A673 (cell line): ENCODE results near the gene SF3B3. TPM values are rescaled to one million over a fixed set of nuclear protein-coding genes. Genes with fewer than 3 reads are reported as not detected.

Source experiments
- BruUV-seq: library from RNA; stranded (reverse); fragments of 400-500 nt; replicated peaks from 2 replicates; lab custom pipeline; 2021; lab: Mats Ljungman, UMichigan
- CTCF ChIA-PET: fragments of 300-600 bp; sonication (Branson Sonifier 250); formaldehyde crosslinking; loops from one replicate; lab custom pipeline; 2022; ENCODE audit warnings: antibody characterized with exemption; lab: Charles Lee
- POLR2A ChIA-PET: fragments of 300-600 bp; sonication (Branson Sonifier 250); formaldehyde crosslinking; loops from one replicate; lab custom pipeline; 2022; ENCODE audit warnings: antibody characterized with exemption; ENCODE audit not compliant: low non-redundant PET; lab: Charles Lee
- DNase-seq: peaks from one replicate; pipeline ENCODE4 v3.0.0-alpha.2; 2015; ENCODE audit warnings: low spot score
- H3K27ac ChIP-seq: fragments of 200-600 bp; sonication (generic); 2 replicates; pipeline ENCODE4 v1.5.1; 2016; ENCODE audit warnings: mixed run types, low read depth, mild to moderate bottlenecking, mixed read lengths, antibody characterized with exemption, low read length; ENCODE audit not compliant: poor library complexity, severe bottlenecking
- H3K27me3 ChIP-seq: fragments of 200-600 bp; sonication (generic); replicated peaks from 2 replicates; pipeline ENCODE4 v1.6.1; 2017; ENCODE audit warnings: mixed run types, low read depth, mild to moderate bottlenecking, mixed read lengths, antibody characterized with exemption, low read length; ENCODE audit not compliant: insufficient read depth, poor library complexity
- H3K36me3 ChIP-seq: fragments of 200-600 bp; sonication (generic); 2 replicates; pipeline ENCODE4 v1.6.1; 2016; ENCODE audit warnings: mixed run types, mild to moderate bottlenecking, mixed read lengths, antibody characterized with exemption, low read length; ENCODE audit not compliant: insufficient read depth, poor library complexity, severe bottlenecking
- H3K4me1 ChIP-seq: fragments of 200-600 bp; sonication (generic); 2 replicates; pipeline ENCODE4 v1.6.1; 2017; ENCODE audit warnings: mixed run types, mild to moderate bottlenecking, mixed read lengths, antibody characterized with exemption, low read length; ENCODE audit not compliant: insufficient read depth, poor library complexity, severe bottlenecking
- H3K4me3 ChIP-seq: fragments of 200-600 bp; sonication (generic); 2 replicates; pipeline ENCODE4 v1.5.1; 2016; ENCODE audit warnings: low read depth, mixed run types, mild to moderate bottlenecking, mixed read lengths, low read length; ENCODE audit not compliant: poor library complexity, severe bottlenecking
- H3K9me3 ChIP-seq: fragments of 200-600 bp; sonication (generic); 2 replicates; pipeline ENCODE4 v1.6.1; 2016; ENCODE audit warnings: mixed run types, low read depth, mild to moderate bottlenecking, mixed read lengths, antibody characterized with exemption, low read length; ENCODE audit not compliant: poor library complexity, severe bottlenecking
- EZH2 ChIP-seq: fragments of 200-600 bp; sonication (generic); IDR thresholded peaks from 2 replicates; pipeline ENCODE4 v1.6.1; 2017; ENCODE audit warnings: borderline replicate concordance, low read depth, mild to moderate bottlenecking, mixed read lengths, antibody characterized with exemption, low read length; ENCODE audit not compliant: poor library complexity, severe bottlenecking
- intact Hi-C: fragments of 100-400 bp; cut with micrococcal nuclease; formaldehyde crosslinking; loops from one replicate; pipeline ENCODE4 v1.10.0; 2022; ENCODE audit not compliant: unreplicated experiment
- total RNA-seq: library from RNA; stranded (reverse); gene quantifications from 2 replicates; pipeline ENCODE4 v1.2.3, GENCODE V29; 2021
- TF ChIP-seq, protein P1 (sequence below): fragments of 300-800, 200-600 bp; sonication (generic); conservative IDR thresholded peaks from 2 replicates; pipeline ENCODE4 v1.5.1; 2017; ENCODE audit warnings: low read depth, mild to moderate bottlenecking, antibody characterized with exemption, low read length, moderate library complexity, mixed read lengths

The SF3B3 gene
- total RNA-seq, 1 experiment from 2014 or later = 571 TPM

DNA sequence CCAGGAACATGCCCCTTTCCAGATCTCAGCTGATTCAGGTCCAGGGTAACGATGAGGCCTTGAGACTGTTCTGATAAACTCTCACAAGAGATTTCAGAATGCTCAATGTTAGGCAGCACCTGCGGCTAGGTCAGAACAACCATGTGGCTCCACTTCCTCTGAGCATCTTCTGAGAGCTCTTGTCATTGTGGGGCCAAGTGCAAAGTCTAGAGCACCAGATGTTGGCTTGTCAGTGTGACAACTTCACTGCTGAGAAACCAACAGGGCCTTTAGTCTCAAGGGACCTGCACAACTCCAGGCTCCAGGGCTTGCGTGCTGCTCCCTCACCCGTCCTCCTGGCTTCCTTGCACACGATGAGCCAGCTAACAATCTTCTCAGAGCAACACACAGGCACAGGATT lies 40.2 kb upstream of the SF3B3 start:
- no peak overlapping the region for H3K4me3 ChIP-seq
- no TSS peak for BruUV-seq
- H3K9me3 ChIP-seq = no peaks in the 10 kb centered on the region
- POLR2A ChIA-PET = no interaction called here
- intact Hi-C loops = no loop called here
- no peak overlapping the region for H3K27ac ChIP-seq
- CTCF ChIA-PET = no interaction called here
- TF ChIP-seq, protein P1, sequence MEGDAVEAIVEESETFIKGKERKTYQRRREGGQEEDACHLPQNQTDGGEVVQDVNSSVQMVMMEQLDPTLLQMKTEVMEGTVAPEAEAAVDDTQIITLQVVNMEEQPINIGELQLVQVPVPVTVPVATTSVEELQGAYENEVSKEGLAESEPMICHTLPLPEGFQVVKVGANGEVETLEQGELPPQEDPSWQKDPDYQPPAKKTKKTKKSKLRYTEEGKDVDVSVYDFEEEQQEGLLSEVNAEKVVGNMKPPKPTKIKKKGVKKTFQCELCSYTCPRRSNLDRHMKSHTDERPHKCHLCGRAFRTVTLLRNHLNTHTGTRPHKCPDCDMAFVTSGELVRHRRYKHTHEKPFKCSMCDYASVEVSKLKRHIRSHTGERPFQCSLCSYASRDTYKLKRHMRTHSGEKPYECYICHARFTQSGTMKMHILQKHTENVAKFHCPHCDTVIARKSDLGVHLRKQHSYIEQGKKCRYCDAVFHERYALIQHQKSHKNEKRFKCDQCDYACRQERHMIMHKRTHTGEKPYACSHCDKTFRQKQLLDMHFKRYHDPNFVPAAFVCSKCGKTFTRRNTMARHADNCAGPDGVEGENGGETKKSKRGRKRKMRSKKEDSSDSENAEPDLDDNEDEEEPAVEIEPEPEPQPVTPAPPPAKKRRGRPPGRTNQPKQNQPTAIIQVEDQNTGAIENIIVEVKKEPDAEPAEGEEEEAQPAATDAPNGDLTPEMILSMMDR = no peak
- no peak for TF ChIP-seq EZH2
- no peaks in the 10 kb centered on the region for H3K27me3 ChIP-seq
- no peaks in the 10 kb centered on the region for H3K36me3 ChIP-seq
- no peak for DNase-seq
- no peaks in the 10 kb centered on the region for H3K4me1 ChIP-seq

DNA sequence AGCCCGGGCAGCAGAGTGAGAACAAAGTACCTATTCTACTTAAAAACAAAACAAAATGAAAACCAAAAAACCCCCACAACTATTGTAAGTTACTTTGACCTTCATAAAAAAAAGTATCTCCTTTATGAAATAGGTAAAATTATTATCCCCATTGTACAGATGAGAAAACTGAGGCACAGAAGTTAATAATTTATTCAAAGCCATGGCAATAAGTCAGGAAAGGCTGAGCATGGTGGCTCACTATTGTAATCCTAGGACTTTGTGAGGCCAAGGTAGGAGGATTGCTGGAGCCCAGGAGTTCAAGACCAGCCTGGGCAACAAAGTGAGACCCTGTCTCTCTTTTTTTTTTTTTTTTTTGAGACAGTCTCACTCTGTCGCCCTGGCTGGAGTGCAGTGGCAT lies 38.7 kb upstream of the SF3B3 start:
- BruUV-seq = no TSS peak
- intact Hi-C loops = no loop called here
- H3K27me3 ChIP-seq = no peaks in the 10 kb centered on the region
- ChIA-PET CTCF (no interaction called here), POLR2A (interaction anchor here (0.9 kb wide), 1 partner anchor 16 kb away, joined by 3 read pairs; no protein-coding TSS in a partner anchor)
- no peak for DNase-seq
- H3K36me3 ChIP-seq = no peaks in the 10 kb centered on the region
- no peaks in the 10 kb centered on the region for H3K4me1 ChIP-seq
- H3K4me3 ChIP-seq = no peak overlapping the region
- no peak overlapping the region for H3K27ac ChIP-seq
- no peak for TF ChIP-seq EZH2
- TF ChIP-seq, protein P1 = no peak
- no peaks in the 10 kb centered on the region for H3K9me3 ChIP-seq

DNA sequence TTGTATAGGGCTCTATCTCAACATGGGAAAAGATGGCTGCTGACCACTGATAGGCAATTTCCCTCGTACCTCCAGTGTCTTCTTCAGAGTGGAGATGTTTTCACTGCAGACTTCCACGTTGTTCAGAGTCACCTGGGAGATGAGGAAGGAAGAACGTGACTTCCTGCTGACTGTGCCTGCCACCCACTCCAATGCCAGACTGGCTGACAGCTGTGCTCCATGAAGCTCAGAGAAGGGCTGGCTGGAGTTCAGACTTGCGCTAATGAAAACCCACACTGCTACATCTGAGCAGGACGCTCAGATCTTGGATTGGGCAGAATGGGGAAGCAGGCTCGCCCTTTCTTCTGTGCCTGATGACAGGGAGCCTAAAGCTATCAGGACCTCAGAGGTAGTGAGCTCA lies 33.4 kb upstream of the SF3B3 start:
- ChIA-PET CTCF (no interaction called here), POLR2A (interaction anchor here (0.7 kb wide), 1 partner anchor 11 kb away, joined by 3 read pairs; no protein-coding TSS in a partner anchor)
- TF ChIP-seq, protein P1 = no peak
- no peak for TF ChIP-seq EZH2
- Histone ChIP-seq H3K27me3 (no peaks in the 10 kb centered on the region), H3K4me1 (no peaks in the 10 kb centered on the region), H3K4me3 (no peak overlapping the region), H3K9me3 (no peaks in the 10 kb centered on the region), H3K27ac (no peak overlapping the region), H3K36me3 (no peaks in the 10 kb centered on the region)
- DNase-seq = no peak
- intact Hi-C loops = no loop called here
- no TSS peak for BruUV-seq
